T-helper 22 cell (primary cell): ENCODE measurements around the gene SLCO2B1.
"Not testable (repeated sequence)": the region's sequence is repeated elsewhere in the genome, so short reads cannot be mapped to it uniquely, and the experiment has no call there.

Source experiments
- DNase-seq: peaks from one replicate; pipeline ENCODE4 v3.0.0-alpha.2; 2020; ENCODE audit warnings: low read depth

SLCO2B1 gene, protein sequence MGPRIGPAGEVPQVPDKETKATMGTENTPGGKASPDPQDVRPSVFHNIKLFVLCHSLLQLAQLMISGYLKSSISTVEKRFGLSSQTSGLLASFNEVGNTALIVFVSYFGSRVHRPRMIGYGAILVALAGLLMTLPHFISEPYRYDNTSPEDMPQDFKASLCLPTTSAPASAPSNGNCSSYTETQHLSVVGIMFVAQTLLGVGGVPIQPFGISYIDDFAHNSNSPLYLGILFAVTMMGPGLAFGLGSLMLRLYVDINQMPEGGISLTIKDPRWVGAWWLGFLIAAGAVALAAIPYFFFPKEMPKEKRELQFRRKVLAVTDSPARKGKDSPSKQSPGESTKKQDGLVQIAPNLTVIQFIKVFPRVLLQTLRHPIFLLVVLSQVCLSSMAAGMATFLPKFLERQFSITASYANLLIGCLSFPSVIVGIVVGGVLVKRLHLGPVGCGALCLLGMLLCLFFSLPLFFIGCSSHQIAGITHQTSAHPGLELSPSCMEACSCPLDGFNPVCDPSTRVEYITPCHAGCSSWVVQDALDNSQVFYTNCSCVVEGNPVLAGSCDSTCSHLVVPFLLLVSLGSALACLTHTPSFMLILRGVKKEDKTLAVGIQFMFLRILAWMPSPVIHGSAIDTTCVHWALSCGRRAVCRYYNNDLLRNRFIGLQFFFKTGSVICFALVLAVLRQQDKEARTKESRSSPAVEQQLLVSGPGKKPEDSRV

DNA sequence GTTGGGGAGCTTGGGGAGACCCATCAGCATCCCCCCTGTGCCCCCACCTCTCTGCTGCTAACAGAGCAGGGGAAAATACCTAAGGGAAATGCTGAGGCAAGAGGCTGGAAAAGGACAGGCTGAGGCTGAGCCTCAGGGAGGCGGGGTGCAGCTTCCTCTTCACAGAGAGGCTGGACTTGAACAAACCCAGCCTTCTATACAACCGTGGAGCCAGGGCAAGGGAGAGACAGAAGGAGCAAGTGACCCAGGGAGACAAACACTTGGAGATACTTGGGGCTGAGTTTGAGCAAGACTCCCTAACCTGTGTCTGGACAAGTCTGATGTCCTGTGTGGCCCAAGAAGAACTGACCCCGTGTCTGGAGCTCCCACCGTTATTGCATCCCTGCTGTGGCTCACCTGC is at the start of gene SLCO2B1:
Gene SLCO2B1, plus strand, starts transcription at position 229 of the 400 bp plus-strand sequence. CDS start 275 bp downstream, outside the sequence.
- no peak for DNase-seq

DNA sequence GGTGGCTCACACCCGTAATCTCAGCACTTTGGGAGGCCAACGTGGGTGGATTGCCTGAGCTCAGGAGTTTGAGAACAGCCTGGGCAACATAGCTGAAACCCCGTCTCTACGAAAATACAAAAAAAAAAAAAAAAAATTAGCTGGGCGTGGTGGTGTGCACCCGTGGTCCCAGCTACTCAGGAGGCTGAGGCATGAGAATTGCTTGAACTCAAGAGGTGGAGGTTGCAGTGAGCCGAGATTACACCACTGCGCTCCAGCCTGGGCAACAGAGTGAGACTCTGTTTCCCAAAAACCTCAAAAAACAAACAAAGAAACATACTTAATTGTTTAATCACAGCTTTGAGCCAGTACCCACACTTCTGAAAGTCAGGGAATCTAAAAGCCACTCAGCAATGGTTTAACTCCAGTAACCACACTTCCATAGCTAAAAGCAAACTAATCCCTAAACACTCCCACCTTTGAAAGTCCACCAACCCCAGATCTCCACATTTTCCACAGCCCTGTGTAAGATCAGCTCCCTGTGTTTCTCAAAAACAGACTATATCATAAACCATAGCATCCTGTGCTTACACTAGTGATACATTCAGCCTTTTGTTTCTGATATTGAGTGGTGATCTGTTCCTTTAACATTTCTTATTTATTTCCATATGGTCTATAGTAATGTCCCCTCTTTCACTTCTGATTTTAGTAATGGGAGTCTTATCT is 49.3 kb upstream of the SLCO2B1 start:
- no peak for DNase-seq

DNA sequence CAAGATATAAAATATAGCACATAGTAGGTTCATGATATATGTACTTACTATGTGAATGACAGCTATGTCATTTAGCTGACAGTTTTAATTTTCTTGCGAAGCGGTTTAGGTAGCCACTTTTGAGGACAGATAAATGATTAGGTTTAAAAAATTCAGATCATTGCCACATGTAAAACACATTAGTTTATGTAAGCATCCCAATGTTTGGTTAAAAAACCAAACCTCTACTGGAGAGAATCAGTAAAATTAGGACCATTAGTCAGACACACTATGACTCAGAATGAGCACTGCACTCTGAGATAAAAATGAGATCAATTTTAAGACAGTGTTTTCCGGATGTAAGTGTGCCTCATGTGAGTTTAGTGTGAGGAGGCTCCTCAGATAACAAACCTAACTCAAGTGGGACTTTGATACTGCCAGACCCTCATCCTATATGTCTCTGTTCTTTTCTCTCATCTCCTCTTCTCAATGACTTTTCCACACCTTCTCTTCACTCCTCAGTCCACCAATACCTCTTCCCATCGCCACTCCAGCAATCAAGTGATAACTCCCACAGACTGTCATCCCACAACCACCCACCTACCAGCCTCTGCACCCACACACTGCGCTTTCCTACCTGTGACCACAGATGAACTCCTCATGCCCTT is 47.4 kb upstream of the SLCO2B1 start:
- no peak for DNase-seq

DNA sequence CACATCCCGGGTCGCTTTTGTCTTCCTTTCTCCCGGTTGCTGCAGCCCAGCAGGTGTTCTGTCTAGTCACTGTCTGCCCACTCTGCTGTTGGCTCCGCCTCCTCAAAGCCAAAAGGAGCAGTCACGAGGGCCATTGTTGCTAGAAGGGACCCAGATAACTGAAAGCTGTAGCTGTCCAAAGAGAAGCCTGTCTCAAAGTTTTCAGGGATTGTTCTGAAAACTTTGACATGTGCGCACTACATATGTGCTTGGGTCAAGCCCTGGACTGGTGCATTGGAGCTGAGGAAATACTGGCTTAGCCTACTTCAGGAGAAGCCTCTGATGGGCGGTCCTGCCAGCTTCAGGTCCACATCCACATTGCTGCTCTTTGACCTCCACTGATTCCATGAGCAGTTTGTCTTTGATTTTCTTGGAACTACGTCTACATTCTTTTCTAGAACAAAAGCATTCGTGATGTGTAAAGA is 45.4 kb upstream of the SLCO2B1 start:
- no peak for DNase-seq

GRCh38 chr11:75105967-75106681 is 44.8 kb upstream of the SLCO2B1 start:
- DNase-seq, result not testable (repeated sequence)

DNA sequence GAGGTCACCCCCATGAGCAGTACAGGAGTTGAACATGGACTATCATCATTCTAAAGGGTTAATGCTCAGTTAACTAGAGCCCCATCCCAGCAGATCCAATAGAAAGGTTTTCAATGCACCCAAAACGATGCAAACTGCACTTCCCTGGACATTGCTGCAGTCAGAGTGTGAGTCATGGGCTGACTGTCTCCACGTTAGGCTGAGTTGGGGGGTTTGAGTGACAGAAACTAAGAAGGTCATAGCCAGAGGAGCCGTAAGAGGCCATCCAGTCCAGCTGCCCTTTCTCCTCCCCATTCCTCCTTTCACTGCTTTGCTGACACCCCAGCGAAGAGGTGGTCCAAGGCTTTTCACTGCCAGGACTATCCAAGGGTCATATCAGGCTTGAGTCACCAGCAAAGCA is 43.7 kb upstream of the SLCO2B1 start:
- DNase-seq, result no peak

GRCh38 chr11:75112200-75112599 is 38.7 kb upstream of the SLCO2B1 start:
- DNase-seq, result no peak

- DNase-seq, result no peak
Measured at GRCh38 chr11:75113030-75113429, 37.9 kb upstream of the SLCO2B1 start.

DNA sequence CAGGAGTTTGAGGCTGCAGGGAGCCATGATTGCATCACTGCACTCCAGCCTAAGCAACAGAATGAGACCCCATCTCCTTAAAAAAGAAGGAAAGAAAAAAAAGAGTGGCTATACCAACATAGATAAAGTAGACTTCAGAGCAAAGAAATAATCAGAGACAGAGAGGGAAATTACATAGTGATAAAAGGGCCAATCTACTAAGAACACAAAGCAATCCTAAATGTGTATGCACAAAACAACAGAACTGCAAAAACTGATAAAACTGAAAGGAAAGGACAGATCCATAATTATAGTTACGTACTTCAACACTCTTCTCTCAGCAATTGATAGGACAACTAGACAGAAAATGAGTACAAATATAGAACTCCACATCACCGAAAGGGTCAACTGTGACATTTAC is 36.4 kb upstream of the SLCO2B1 start:
- no peak for DNase-seq

DNA sequence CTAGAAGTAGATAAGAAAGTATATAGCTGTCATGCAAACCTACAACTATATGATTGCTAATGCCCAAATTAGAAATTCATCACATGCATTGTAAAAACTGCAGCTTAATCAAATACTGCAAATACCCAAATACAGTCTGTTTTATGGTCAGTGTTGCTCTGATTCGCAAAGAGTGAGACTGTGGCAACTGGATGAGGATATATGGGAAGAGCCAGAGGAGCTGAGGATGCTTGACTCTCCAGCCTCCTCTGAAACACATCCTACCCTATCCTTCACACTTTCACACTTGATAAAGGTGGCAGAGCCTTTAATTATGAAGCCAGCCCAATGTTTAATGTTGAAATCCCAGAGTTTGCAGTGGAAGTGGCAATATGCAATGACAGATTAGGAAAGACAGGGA is 32.3 kb upstream of the SLCO2B1 start:
- no peak for DNase-seq

DNA sequence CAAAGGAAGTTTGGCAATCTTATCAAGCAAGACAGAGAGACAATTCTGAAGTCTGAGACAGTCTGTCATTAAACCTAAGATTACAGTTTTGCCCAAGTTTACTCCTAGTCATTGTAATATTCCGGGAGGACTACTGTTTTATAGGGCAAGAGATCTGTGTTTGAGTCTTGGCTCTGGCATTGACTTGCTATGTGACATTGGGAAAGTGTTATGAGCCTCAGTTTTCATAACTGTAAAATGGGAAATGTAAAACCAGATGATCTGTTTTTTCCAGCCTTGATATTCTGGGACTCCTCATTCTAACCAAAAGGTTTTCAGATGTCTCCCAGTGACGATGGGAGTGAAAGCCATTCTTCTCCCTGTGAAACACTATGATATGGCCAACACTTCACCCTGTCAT is 24.3 kb upstream of the SLCO2B1 start:
- no peak for DNase-seq

DNA sequence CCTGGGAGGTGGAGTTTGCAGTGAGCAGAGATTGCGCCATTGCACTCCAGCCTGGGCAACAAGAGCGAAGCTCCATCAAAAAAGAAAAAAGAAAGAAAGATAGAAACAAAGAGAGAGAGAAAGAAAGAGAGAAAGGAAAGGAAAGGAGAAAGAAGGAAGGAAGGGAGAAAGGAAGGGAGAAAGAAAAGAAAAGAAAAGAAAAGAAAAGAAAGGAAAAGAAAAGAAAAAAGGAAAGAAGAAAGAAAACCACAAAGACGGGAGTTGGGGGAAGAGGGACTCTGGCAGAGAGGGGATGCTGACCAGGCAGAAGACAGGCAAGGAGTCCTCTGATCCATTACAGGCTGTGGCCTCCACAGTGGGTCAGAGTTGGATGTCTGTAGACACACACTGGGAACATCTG is 18.8 kb upstream of the SLCO2B1 start:
- no peak for DNase-seq

- no peak for DNase-seq
Measured at GRCh38 chr11:75133976-75134375, 16.9 kb upstream of the SLCO2B1 start.

DNA sequence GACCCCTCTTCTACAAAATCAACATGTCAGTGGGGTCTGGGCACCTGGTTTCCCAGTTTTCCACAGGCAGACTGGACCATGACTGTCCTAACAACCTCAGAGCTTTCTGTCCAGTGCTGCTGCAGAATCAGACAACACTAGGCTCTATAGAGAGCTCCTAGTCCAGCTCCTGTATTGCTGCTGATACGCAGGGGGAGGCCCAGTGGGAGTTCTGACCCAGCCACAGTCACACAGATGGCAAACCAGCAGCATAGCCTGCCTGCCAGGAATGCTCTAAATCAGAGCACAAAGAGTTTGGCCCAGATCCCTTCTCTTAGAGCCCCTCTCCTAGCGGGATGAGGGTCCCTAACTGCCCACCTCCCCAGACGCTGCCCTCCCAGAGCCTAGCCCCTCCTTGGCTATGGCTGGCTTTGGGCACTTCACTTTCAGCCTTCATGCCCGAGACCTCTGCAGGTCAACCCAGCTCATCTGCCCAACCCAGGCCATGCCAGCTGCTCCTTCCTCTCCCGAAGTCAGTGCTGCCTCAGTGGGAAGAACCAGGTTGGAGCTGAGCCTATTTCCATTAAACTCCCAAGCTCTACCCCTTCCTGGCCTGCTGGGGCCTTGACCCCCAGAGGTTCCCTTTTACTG is 15.8 kb upstream of the SLCO2B1 start:
- no peak for DNase-seq

GRCh38 chr11:75135651-75136050 is 15.3 kb upstream of the SLCO2B1 start:
- no peak for DNase-seq

GRCh38 chr11:75140269-75141138 is 10.4 kb upstream of the SLCO2B1 start:
- DNase-seq, result peak; percentile 36

DNA sequence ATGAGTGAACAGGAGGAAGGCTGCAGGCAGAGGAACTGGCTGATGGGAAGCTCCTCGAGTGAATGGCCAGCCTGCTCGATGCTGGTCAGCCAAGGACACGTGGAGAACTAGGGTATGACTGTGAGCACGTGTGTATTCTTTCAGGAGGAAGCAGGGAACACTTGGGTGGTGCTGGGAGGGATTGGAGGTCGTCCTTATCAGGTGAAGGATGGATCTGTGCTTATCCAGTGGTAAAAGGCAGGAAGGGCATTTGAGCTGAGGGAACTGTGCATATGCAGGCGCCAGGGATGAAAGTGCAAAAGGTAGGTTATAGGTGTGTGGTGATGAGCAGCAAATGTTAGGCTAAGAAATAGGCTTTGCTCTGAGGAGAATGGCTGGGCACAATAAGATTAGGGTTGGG is 9.7 kb upstream of the SLCO2B1 start:
- DNase-seq, result no peak

DNA sequence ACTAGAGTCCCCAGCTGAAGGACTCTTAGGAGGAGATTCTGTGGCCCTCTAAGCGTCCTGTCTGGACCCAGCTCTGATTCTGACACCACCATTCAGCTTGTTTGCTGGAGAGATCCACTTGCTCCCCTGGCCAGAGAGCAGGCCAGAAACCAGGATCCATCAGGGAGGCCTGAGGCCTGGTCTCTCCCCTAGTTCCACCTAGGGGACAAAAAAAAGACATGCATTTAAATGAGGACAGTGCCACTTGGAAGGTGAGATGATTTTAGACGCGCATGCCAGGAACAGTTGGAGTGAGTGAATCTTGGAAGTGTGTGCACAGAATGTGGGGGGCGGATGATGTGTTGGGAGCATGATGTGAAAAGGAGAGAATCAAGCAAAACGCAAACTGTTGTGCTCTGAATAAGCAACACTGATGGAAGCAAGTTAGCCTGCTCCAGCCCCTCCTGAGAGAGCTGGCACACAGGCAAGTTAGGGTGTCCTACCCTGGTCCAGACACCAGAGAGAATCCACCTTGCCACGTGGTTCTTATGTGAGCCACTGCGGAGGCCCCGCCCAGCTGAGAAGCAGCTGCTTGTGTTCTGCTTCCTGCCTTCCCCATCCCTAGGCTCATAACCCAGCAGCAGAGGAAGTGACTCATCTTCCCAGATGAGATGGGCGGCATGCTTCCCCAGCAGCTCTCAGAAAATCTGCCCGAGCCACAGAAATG is 8.0 kb upstream of the SLCO2B1 start:
- DNase-seq, result peak; percentile 54

DNA sequence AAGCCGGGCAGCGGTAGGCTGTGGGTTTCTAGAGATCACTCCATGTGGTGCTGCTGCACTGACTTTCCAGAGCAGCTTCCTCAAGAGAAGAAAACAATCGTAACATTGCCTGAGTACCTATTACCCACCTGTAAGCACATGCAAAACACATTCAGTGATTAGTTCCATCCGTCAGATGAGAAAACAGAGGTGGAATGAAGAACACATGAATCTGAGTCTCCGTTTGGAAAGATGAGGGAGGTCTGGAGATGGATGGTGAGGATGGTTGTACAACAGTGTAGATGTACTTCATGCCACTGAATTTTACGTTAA is 7.5 kb upstream of the SLCO2B1 start:
- no peak for DNase-seq

DNA sequence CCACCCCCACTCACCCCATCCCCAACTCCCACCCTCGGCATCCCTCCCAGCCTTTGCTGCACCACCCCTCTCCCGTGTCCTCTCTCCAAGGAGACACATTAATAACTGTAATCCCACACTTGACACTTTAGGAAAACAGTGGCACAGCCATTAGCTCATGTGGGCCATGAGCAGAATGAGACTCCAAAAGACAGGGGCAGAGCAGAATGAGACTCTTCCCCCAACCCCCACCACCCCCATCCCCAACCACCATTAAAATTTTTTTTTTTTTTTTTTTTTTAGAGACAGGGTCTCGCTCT is 6.2 kb upstream of the SLCO2B1 start:
- no peak for DNase-seq
